K562 (cell line): ENCODE results near the gene DCST1.

ENCODE experiments used
- ATF7 ChIP-seq: fragments of 450-650 bp; IDR thresholded peaks from 2 replicates; pipeline ENCODE4 v1.7.1; 2014; ENCODE audit warnings: mild to moderate bottlenecking, moderate library complexity
- ETS2 ChIP-seq: IDR thresholded peaks from 2 replicates; pipeline ENCODE4 v1.6.1; 2016; ENCODE audit warnings: borderline replicate concordance, missing genetic modification characterization, mild to moderate bottlenecking, moderate library complexity, missing compliant biosample characterization; ENCODE audit not compliant: poor library complexity, severe bottlenecking
- GTF2A2 ChIP-seq: IDR thresholded peaks from 2 replicates; pipeline ENCODE4 v1.6.1; 2016; ENCODE audit warnings: mild to moderate bottlenecking, missing genetic modification characterization, missing compliant biosample characterization
- MAFF ChIP-seq: IDR thresholded peaks from 2 replicates; pipeline ENCODE4 v1.6.1; 2012; ENCODE audit warnings: low read length, improper control_type of control experiment
- NKRF ChIP-seq: fragments of 450-650 bp; IDR thresholded peaks from 2 replicates; pipeline ENCODE4 v1.6.1; 2016; ENCODE audit warnings: borderline replicate concordance
- POLR2AphosphoS5 ChIP-seq: IDR thresholded peaks from 2 replicates; pipeline ENCODE4 v1.6.1; 2011; ENCODE audit warnings: mild to moderate bottlenecking, low read depth, low read length, moderate library complexity; ENCODE audit not compliant: control insufficient read depth, insufficient read depth
- SIN3B ChIP-seq: fragments of 450-650 bp; IDR thresholded peaks from 2 replicates; pipeline ENCODE4 v1.6.1; 2017; ENCODE audit warnings: low read depth, mild to moderate bottlenecking, moderate library complexity
- ZNF263 ChIP-seq: sonication (generic); formaldehyde crosslinking; IDR thresholded peaks from 2 replicates; pipeline ENCODE4 v1.8.0; 2022; ENCODE audit warnings: mild to moderate bottlenecking, missing genetic modification reagents, borderline replicate concordance
- ZNF324 ChIP-seq: fragments of 250-450 bp; sonication (Bioruptor Pico); IDR thresholded peaks from 2 replicates; pipeline ENCODE4 v1.4.0; 2020; ENCODE audit warnings: mild to moderate bottlenecking
- TF ChIP-seq, protein P1 (sequence below): fragments of 450-650 bp; formaldehyde crosslinking; IDR thresholded peaks from 2 replicates; pipeline ENCODE4 v1.4.0; 2022; ENCODE audit warnings: missing genetic modification characterization

DNA sequence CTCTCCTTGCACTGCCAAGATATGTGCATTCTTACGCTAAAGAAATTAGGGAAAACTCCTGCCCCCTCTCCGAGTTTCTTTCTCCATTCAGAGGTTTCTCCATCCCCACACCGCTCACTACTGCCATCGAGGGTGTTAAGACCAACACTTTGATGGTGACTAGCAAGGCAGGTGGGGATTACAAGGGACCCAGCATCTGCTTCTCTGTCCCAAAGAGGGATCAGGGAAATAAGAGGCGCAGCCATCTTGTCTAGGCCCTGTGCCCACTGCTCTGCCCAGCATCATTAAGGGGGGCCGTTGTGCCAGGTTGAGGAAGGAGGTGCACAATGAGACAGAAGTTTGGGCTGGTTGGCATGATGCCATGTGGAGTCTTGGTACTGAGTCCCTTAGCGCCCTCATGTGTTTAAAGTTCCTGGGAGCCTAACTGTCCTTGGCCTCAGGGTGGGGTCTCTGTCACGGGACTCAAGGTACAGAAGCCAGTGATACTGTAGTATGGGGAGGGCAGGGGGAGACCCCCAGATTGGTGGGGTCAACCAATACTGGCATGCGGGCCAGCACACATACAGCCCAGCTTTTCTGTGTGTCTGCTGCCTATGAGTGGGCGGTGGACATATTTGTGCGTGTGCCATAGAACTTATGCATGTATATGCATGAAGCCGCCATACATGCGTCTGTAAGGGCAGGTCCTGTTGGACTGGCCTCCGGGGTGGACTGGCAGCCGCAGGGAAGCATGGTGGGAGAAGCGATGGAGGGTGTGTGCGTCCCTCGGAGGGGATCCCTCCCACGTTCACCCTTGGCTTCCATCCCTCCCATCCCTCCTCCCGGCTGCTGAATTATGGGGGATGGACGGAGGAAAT lies 50.5 kb downstream of the DCST1 start:
- TF ChIP-seq ATF7 = no peak
- TF ChIP-seq MAFF = no peak
- no peak for TF ChIP-seq POLR2AphosphoS5
- TF ChIP-seq, protein P1, sequence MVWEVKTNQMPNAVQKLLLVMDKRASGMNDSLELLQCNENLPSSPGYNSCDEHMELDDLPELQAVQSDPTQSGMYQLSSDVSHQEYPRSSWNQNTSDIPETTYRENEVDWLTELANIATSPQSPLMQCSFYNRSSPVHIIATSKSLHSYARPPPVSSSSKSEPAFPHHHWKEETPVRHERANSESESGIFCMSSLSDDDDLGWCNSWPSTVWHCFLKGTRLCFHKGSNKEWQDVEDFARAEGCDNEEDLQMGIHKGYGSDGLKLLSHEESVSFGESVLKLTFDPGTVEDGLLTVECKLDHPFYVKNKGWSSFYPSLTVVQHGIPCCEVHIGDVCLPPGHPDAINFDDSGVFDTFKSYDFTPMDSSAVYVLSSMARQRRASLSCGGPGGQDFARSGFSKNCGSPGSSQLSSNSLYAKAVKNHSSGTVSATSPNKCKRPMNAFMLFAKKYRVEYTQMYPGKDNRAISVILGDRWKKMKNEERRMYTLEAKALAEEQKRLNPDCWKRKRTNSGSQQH (CRISPR knock-in tag) = no peak
- no peak for TF ChIP-seq ZNF324
- TF ChIP-seq ZNF263 = no peak
- no peak for TF ChIP-seq GTF2A2 (tag)
- TF ChIP-seq NKRF = no peak
- TF ChIP-seq ETS2 (tag) = no peak
- TF ChIP-seq SIN3B = no peak
